GM12872 (cell line): ENCODE results near the gene ZNRF2.

Source experiments
- TF ChIP-seq, protein P1 (sequence below): IDR thresholded peaks from 3 replicates; pipeline ENCODE4 v1.5.1; 2011; ENCODE audit warnings: low read depth, mild to moderate bottlenecking, low read length, moderate library complexity; ENCODE audit not compliant: insufficient read depth

ZNRF2 gene

DNA sequence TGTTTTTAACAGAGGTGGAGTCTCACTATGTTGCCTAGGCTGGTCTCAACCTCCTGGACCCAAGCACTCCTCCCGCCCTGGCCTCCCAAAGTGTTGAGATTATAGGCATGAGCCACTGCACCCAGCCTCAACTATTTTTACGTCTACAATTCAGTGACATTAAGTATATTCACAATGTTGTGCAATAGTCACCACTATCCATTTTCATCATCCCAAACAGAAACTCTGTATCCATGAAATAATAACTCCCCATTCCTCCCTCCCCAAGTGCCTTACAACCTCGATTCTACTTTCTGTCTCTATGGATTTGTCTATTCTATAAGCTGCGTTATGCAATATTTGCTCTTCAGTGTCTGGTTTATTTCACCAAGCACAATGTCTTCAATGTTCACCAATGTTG, 20.3 kb upstream of the ZNRF2 start:
- TF ChIP-seq, protein P1, sequence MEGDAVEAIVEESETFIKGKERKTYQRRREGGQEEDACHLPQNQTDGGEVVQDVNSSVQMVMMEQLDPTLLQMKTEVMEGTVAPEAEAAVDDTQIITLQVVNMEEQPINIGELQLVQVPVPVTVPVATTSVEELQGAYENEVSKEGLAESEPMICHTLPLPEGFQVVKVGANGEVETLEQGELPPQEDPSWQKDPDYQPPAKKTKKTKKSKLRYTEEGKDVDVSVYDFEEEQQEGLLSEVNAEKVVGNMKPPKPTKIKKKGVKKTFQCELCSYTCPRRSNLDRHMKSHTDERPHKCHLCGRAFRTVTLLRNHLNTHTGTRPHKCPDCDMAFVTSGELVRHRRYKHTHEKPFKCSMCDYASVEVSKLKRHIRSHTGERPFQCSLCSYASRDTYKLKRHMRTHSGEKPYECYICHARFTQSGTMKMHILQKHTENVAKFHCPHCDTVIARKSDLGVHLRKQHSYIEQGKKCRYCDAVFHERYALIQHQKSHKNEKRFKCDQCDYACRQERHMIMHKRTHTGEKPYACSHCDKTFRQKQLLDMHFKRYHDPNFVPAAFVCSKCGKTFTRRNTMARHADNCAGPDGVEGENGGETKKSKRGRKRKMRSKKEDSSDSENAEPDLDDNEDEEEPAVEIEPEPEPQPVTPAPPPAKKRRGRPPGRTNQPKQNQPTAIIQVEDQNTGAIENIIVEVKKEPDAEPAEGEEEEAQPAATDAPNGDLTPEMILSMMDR = no peak

DNA sequence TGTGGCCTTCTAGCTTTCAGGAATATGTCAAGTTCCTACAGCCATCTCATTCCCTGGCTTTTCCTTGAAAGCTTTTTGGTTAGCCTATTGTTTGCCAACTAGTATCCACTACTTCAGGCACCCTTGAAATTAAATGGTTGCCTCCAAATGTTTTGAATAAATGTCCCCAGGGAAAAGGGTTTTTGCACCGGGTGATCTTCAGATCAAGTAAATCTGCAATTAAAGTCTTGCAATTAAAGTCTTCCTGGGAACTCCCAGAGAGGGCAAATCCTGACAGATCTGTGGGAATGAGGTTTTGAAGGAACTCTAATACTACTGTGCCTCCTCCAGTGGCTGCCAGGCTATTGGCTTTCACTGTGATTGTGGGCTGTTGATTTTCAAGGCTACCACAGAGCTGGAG, 17.7 kb upstream of the ZNRF2 start:
- TF ChIP-seq, protein P1 = no peak

DNA sequence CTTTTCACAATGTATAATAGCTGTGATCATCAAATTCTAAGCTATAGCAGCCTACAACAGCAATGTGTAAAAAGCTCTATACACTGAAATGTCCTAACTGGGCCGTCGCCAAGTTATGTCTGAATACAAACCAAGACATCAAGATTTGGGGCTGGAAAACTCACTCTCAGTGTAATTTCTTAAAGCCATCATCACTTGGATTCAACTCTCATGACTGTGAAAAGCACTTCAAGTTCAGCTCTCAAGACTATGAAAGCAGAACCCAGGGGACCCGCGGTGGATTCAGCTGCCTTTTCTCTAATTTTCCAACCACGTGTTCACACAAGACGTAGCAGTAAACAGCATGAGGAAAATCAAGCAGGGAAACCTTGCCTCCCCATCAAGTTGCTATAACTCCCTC, 15.8 kb upstream of the ZNRF2 start:
- TF ChIP-seq, protein P1 = no peak

DNA sequence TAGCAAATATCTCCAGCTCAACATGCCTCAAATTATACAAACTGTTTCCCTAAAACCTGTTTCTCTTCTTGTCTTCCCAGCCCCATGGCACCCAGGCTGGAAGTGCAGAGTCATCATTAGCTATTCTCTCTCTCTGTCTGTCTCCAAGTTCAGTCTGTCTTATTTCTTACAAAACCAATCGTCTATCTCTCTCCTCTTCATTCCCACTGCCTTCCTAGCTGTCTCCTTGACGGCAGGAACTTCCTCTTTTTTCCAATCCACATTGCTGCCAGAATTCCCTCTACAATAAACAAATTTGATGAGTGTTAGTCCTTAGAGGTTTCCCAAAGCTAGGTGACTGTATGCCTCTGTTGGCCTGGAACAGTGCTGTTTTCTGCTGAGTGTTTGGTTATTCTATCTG, 14.9 kb upstream of the ZNRF2 start:
- TF ChIP-seq, protein P1 = no peak

DNA sequence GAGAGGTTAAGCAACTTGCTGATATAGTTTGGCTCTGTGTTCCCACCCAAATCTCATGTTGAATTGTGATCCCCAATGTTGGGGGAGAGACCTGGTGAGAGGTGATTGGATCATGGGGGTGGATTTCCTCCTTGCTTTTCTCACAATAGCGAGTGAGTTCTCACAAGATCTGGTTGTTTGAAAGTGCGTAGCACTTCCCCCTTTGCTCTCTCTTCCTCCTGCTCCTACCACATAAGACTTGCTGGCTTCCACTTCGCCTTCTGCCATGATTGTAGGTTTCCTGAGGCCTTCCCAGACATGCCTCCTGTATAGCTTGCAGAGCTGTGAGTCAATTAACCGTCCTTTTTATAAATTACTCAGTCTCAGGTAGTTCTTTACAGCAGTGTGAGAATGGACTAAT, 13.5 kb upstream of the ZNRF2 start:
- TF ChIP-seq, protein P1 = no peak

DNA sequence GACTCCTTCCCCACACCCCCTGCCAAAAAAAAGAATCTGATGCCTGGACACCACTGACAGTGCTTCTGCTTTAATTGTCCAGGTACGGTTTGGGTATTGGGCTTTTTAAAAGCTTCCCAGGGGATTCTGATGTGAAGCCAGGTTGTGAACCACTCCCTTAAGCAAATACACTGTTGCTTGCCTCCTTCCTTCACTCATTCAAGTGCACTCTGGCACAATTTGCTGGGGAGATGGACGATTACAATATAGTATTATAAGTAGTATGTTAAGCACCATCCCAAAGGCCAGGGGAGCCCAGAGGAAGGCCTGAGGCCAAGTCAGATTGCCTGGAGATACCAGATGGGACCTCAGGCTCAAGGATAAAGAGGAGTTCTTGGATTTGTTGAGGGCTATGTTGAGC, 12.3 kb upstream of the ZNRF2 start:
- TF ChIP-seq, protein P1 = no peak

DNA sequence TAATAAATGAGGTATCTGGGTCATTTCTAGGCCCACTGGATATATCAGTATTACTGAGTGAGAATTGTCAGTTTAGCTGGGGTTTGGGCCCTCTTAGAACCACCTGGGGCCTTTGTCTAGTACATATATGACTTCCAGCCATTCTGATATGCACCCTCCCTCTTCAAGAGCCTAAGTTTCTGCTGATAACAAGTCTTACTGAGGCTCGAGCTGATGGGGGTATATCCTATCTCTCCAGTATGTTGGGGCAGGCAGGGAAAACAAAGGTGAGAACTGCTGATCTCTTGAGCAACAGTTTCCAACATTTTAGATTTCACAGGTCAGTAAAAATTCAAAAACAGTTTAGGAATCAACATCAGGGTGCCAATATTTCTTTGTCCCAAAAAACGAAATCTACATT, 10.8 kb upstream of the ZNRF2 start:
- TF ChIP-seq, protein P1 = no peak

DNA sequence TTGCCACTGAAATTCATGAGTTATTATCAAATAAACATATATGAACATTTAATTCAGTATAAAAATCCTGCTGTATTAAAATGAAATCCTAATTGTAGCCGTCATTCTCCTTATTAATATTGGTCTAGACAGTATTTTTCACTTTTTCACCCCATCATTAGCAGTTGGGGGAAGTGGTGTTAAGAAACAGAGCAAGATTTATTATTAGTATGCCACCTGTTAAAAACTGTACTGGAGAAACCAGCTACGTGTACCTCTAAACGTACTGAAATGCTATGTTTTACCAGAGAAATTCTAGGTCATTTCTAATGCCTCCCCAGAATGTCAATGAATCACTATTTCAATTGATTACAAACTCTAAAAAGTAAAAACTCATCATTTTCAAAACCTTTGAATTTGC, 9.8 kb upstream of the ZNRF2 start:
- TF ChIP-seq, protein P1 = no peak
